Osteoblast (primary cell): ENCODE measurements around the gene CELF2. TPM values are rescaled to one million over a fixed set of nuclear protein-coding genes. Genes with fewer than 3 reads are reported as not detected.

ENCODE experiments used
- DNase-seq: peaks from one replicate; pipeline ENCODE4 v3.0.0; 2011; ENCODE audit warnings: low spot score, mixed read lengths; ENCODE audit not compliant: insufficient read length; ENCODE audit errors: missing footprints
- H2AFZ ChIP-seq: 2 replicates; pipeline ENCODE4 v1.6.0; 2011; ENCODE audit warnings: mild to moderate bottlenecking, low read length
- H3K27ac ChIP-seq: 2 replicates; pipeline ENCODE4 v1.5.1; 2011; ENCODE audit warnings: mild to moderate bottlenecking, low read depth, low read length, moderate library complexity
- H3K27me3 ChIP-seq: 2 replicates; pipeline ENCODE4 v1.6.0; 2012; ENCODE audit warnings: mild to moderate bottlenecking, control low read depth, inconsistent platforms, low read length, moderate library complexity; ENCODE audit not compliant: insufficient read depth
- H3K36me3 ChIP-seq: 2 replicates; pipeline ENCODE4 v1.5.1; 2011; ENCODE audit warnings: mild to moderate bottlenecking, low read length, control low read depth, moderate library complexity; ENCODE audit not compliant: insufficient read depth
- H3K4me1 ChIP-seq: 2 replicates; pipeline ENCODE4 v1.5.1; 2011; ENCODE audit warnings: mild to moderate bottlenecking, low read length, control low read depth, moderate library complexity; ENCODE audit not compliant: insufficient read depth
- H3K4me2 ChIP-seq: 2 replicates; pipeline ENCODE4 v1.6.0; 2011; ENCODE audit warnings: mild to moderate bottlenecking, low read length; ENCODE audit not compliant: insufficient read depth
- H3K4me3 ChIP-seq: fragments of 200-600 bp; sonication (generic); 3 replicates; pipeline ENCODE4 v1.5.1; 2012; ENCODE audit warnings: mild to moderate bottlenecking, low read length, inconsistent platforms; ENCODE audit not compliant: insufficient read depth
- H3K79me2 ChIP-seq: 2 replicates; pipeline ENCODE4 v1.6.0; 2012; ENCODE audit warnings: mild to moderate bottlenecking, low read length, control low read depth, inconsistent platforms; ENCODE audit not compliant: insufficient read depth
- H3K9me3 ChIP-seq: 2 replicates; pipeline ENCODE4 v1.5.1; 2011; ENCODE audit warnings: low read depth, low read length, control low read depth
- H4K20me1 ChIP-seq: 2 replicates; pipeline ENCODE4 v1.6.0; 2012; ENCODE audit warnings: mild to moderate bottlenecking, low read length, control low read depth; ENCODE audit not compliant: insufficient read depth
- CTCF ChIP-seq: IDR thresholded peaks from 2 replicates; pipeline ENCODE4 v1.5.1; 2011; ENCODE audit warnings: mild to moderate bottlenecking, low read depth, low read length, moderate library complexity; ENCODE audit errors: extremely low read depth
- total RNA-seq: library from RNA; depleted of rRNA; stranded (reverse); fragments of >200 nt; gene quantifications from 2 replicates; pipeline ENCODE4 v1.2.3, GENCODE V29; 2012

The CELF2 gene
- total RNA-seq, 1 donor, result 7.6 TPM

GRCh38 chr10:11256896-11257295 lies 239.2 kb downstream of the CELF2 start:
- no peak for TF ChIP-seq CTCF
- no peaks in the 10 kb centered on the region for H3K4me1 ChIP-seq
- no peak overlapping the region for H3K27ac ChIP-seq
- H3K79me2 ChIP-seq, result no peaks in the 10 kb centered on the region
- no peaks in the 10 kb centered on the region for H3K9me3 ChIP-seq
- no peak overlapping the region for H3K4me2 ChIP-seq
- H3K4me3 ChIP-seq, result no peak overlapping the region
- no peaks in the 10 kb centered on the region for H4K20me1 ChIP-seq
- no peaks in the 10 kb centered on the region for H3K36me3 ChIP-seq
- H2AFZ ChIP-seq, result no peak overlapping the region
- H3K27me3 ChIP-seq, result no peaks in the 10 kb centered on the region
- no peak for DNase-seq

GRCh38 chr10:11257440-11258090 lies 239.9 kb downstream of the CELF2 start:
- DNase-seq, result no peak
- TF ChIP-seq CTCF, result no peak

GRCh38 chr10:11260170-11260569 lies 242.5 kb downstream of the CELF2 start:
- no peak for TF ChIP-seq CTCF
- H3K4me2 ChIP-seq, result no peak overlapping the region

More at GRCh38 chr10:11257440-11258090, 239.9 kb downstream of the CELF2 start:
- Histone ChIP-seq H4K20me1 (no peaks in the 10 kb centered on the region), H3K79me2 (no peaks in the 10 kb centered on the region), H3K27ac (no peak overlapping the region), H3K9me3 (no peaks in the 10 kb centered on the region), H3K36me3 (no peaks in the 10 kb centered on the region), H3K4me2 (no peak overlapping the region), H3K4me1 (no peaks in the 10 kb centered on the region), H2AFZ (no peak overlapping the region), H3K27me3 (no peaks in the 10 kb centered on the region), H3K4me3 (no peak overlapping the region)

GRCh38 chr10:11261143-11261542 lies 243.5 kb downstream of the CELF2 start:
- Histone ChIP-seq H3K4me2 (no peak overlapping the region), H4K20me1 (no peaks in the 10 kb centered on the region), H2AFZ (no peak overlapping the region), H3K79me2 (no peaks in the 10 kb centered on the region), H3K4me1 (no peaks in the 10 kb centered on the region), H3K4me3 (no peak overlapping the region), H3K27ac (no peak overlapping the region), H3K9me3 (no peaks in the 10 kb centered on the region), H3K36me3 (no peaks in the 10 kb centered on the region), H3K27me3 (no peaks in the 10 kb centered on the region)
- DNase-seq, result no peak
- no peak for TF ChIP-seq CTCF

More at GRCh38 chr10:11260170-11260569, 242.5 kb downstream of the CELF2 start:
- Histone ChIP-seq H4K20me1 (no peaks in the 10 kb centered on the region), H3K9me3 (no peaks in the 10 kb centered on the region), H3K4me1 (no peaks in the 10 kb centered on the region), H3K79me2 (no peaks in the 10 kb centered on the region), H3K4me3 (no peak overlapping the region), H3K27ac (no peak overlapping the region), H3K27me3 (no peaks in the 10 kb centered on the region), H2AFZ (no peak overlapping the region), H3K36me3 (no peaks in the 10 kb centered on the region)
- DNase-seq, result no peak
